IPS-18c (cell line): Measurements from ENCODE around the gene ADD1.
"Not testable (repeated sequence)": the region's sequence is repeated elsewhere in the genome, so short reads cannot be mapped to it uniquely, and the experiment has no call there.

ENCODE experiments used
- H3K4me3 ChIP-seq: 2 replicates; pipeline ENCODE4 v1.7.0; 2013; ENCODE audit warnings: low read depth, mild to moderate bottlenecking, low read length, moderate library complexity; ENCODE audit not compliant: insufficient read depth
- H3K9me3 ChIP-seq: one replicate; pipeline ENCODE4 v1.6.1; 2013; ENCODE audit warnings: mild to moderate bottlenecking, low read length, moderate library complexity; ENCODE audit not compliant: control insufficient read depth, insufficient read depth

Gene ADD1

DNA sequence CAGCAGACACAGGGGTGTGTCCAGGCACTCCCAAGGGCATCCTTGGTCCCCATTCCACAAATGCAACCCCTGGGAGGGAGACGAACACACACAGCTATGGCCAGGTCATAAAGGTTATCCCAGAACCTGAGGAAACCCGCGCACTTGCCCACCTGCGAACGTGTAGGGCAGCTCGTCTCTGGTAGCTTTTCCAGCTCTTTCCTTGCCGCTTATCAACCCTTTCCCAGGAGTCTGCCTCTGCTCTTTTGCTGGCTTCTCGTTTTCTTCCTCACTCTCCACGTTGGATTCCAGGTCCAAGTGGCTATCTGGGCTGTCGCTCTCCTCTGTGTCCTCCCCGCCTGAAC lies 106.1 kb downstream of the ADD1 start:
- H3K9me3 ChIP-seq: peaks cover under 1% of the 10 kb centered on the region
- H3K4me3 ChIP-seq: no peak overlapping the region

DNA sequence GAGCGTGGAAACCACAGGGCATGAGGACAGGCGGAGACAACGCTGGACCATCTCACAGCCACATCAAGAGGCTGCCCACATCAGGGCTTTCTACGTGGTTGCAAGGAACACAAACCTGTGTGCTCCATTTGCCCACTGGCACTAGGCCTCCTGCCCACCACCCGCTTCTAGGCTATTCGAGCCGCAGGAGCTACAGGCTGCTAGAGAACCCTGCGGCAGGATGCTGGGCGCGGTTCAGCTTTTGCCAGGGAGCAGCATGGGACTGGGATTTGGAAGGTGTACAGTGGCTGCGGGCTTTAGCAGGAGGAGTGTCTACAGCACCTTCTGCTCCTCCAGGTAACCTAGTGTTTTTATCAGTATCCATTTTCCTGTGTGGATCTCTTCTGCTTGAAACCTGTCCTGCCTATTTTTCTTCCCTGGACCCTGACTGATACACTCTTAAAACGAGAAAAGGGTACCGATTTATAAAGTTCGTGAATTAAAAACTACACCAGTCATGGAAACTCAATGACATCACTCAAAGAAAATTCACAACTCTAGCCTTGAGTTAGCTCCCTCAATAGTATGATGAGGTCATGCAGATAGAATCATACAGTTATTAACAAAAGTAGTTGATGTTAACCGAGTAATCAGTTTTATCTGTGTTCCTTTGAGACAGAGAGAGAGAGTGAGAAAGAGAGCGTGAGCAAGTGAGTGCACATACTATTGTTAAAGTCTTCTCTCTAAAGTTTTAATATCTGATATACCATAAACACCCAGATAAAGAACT lies 106.8 kb downstream of the ADD1 start:
- peaks cover 3% of the 10 kb centered on the region for H3K9me3 ChIP-seq
- H3K4me3 ChIP-seq: no peak overlapping the region

DNA sequence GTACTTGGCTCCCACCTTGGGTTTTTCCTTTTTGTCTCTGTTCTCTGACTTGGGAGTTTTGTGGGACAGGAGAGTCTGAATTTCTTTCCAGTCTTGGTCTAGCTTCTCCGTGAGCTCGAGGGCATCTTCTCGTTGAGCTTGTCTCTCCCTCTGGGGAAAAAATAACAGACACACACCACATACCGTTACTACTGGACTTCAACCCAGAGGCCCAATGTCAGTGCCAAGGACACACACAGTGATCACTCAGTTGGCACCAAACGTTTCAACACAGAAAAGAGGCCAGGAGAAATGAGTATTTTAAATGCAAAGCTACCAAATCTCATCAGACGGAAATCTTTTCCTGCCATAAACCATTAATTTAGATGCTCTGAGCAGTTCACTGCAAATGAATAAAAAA lies 109.9 kb downstream of the ADD1 start:
- no peak overlapping the region for H3K4me3 ChIP-seq
- H3K9me3 ChIP-seq: peaks cover 8% of the 10 kb centered on the region

DNA sequence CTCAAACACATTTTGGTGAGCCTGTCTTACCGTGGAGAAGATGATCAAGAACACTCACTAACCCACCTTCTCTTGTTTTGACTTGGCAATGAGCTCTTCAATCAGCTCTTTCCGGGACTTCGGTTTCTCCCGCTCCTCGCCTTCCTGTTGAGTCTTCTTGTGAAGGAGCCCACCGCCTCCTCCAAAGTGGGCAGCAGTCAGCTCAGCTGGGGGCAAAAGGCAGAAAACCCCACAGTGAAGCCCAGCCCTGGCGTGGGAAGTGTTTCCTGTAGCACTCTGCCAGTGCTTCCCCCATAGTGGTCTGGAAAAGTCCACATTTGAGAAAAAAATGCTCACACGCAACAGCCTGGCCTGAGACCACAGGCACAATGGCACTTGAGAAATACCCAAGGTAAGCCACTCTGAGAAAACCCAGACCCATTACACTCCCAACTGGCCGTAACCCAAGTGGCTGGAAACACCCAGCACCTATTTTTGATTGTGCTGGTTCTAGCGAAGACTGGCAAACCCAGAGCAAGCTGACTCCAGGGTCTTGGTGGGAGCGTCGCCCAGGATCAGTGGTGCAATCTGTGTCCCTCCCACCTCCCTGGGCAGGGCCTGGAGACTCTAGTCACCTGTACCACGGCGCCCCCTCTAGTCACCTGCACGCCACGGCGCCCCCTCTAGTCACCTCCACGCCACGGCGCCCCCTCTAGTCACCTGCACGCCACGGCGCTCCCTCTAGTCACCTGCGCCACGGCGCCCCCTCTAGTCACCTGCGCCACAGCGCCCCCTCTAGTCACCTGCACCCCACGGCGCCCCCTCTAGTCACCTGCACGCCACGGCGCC lies 110.9 kb downstream of the ADD1 start:
- H3K9me3 ChIP-seq: peaks cover 8% of the 10 kb centered on the region
- no peak overlapping the region for H3K4me3 ChIP-seq

DNA sequence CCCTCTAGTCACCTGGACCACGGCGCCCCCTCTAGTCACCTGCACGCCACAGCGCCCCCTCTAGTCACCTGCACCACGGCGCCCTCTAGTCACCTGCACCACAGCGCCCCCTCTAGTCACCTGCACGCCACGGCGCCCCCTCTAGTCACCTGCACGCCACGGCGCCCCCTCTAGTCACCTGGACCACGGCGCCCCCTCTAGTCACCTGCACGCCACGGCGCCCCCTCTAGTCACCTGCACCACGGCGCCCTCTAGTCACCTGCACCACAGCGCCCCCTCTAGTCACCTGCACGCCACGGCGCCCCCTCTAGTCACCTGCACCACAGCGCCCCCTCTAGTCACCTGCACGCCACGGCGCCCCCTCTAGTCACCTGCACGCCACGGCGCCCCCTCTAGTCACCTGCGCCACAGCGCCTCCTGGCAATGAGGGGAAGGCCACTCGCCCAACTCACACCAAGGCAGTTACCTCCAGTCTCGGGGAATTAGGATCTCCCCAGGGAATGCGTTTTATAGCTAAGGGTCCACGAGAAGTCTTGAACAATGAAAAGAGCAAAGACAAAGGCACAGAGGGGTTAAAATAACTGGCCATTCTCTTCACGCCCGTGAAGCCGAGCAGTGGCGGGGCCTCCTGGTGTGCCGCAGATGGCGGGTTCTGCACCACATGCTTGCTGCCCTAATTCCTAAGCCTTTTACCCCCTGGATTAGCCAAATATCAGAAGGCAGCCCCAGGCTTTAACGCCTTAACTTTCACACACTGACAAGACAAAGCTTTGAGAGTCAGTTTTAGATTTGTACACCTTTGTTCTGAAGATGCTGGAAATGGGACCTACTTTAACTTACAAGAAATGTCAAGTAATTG lies 111.8 kb downstream of the ADD1 start:
- H3K4me3 ChIP-seq: not testable (repeated sequence)

DNA sequence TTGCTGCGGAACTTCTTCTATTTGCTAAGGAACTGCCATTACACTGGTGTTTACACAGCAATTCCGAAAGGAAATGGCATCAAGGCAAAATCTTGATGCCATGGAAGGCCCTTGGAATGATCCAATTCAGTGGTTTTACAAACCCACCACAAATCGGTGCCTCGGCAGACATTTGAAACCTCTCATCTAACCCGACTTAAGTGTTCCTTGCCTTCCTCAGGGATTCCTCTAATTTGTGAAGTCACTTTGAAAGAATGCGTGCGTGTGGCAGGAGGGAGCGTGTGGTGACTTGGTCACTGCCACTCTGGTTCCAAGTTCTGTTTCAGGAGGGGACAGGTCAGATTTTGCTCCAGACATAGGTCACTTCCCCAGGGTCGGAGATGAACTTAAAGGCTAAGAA lies 114.8 kb downstream of the ADD1 start:
- H3K4me3 ChIP-seq: no peak overlapping the region
- H3K9me3 ChIP-seq: peaks cover 9% of the 10 kb centered on the region

More for the DNA sequence above, 111.8 kb downstream of the ADD1 start:
- H3K9me3 ChIP-seq: not testable (repeated sequence)

DNA sequence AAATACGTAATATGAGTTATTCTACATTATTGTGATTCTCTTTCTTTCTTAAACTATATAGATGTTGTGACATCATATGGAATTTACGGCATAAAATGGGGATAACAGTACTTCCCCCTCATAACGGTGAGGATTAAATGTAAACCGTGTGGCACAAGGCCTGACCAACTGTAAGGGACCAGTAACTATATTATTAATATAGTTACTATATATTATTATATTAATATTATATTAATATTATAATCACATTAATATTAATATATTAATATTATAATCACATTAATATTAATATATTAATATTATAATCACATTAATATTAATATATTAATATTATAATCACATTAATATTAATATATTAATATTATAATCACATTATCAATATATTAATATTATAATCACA lies 116.8 kb downstream of the ADD1 start:
- H3K9me3 ChIP-seq, H3K4me3 ChIP-seq: not testable (repeated sequence)

DNA sequence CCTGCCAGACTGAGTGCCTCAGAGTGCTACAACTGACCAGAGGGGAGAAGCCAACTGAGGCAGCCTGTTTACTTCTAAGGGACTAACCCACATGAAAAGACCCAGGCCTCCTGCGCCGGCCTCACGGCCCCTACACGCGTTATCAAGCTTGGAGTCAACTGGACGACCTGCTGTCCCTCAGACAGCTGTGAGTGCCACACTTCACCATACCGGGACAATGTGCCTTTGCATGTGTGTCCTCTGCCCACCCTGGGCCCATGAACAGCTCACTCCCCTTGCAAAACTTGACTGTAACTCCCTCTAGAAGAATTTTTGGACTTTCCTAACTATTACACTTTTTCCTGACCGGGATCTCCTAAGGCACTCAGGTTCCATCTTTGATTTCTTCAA lies 117.8 kb downstream of the ADD1 start:
- no peak overlapping the region; the same call in 1 of the 2 replicates for H3K4me3 ChIP-seq
- peaks cover 6% of the 10 kb centered on the region for H3K9me3 ChIP-seq

DNA sequence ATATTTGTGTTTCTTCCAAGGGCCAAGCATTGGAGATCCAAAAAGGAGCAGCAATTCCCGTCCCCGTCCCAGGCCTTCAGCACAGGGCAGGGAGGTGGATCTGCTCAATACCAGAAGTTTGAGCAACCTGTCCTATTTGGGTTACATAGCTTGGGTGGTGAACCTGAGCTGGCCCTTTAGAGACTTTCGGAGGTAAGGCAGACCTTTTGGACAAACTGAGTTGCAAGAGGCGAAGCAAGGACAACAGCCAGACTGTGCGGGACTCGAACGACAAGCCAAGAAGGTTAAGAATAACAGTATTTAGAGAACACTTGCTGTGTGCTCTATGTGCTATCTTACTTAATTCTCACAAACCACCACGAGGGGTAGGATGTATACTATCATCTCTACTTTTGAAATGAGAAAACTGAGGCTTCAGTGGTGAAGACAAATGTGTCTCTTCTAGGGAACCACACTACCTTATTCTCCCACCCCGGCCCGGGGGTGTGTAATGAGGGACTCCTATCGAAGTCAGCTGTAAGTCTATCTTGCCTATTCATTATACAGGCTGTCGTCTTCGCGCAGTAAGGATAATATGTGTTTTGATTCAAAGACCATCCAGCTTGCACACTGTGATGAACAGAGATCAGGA lies 118.3 kb downstream of the ADD1 start:
- peaks cover 6% of the 10 kb centered on the region for H3K9me3 ChIP-seq

DNA sequence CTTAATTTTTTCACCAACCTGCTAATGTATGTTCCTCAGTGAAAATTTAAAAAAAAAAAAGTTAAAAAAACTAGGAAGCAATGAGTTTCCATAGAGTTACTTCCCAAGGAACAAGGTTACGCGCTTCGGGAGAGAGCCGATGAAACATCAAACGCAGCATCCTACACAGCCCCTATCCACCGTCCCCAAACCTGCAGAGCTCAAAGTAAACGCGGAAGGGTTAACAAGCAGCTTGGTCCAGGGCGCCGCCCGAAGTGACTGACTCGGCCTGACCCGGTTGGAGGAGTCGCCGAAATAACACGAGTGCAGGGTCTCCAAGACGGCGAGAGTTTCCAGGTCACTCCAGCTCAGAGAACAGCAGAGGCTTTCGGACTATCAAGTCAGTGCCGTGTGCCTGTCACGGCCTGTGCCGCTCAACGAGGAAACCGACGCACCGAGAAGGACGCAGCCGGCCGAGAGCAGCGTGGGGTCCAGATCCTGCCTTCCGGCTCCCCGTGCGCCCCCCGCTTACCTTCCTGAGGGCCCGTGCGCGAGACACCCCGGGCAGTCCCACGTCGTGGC lies 119.0 kb downstream of the ADD1 start:
- Histone ChIP-seq H3K9me3 (peaks cover 4% of the 10 kb centered on the region), H3K4me3 (peak overlapping the region; percentile 84)

More for the DNA sequence above, 118.3 kb downstream of the ADD1 start:
- H3K4me3 ChIP-seq: peak overlapping the region; percentile 84

DNA sequence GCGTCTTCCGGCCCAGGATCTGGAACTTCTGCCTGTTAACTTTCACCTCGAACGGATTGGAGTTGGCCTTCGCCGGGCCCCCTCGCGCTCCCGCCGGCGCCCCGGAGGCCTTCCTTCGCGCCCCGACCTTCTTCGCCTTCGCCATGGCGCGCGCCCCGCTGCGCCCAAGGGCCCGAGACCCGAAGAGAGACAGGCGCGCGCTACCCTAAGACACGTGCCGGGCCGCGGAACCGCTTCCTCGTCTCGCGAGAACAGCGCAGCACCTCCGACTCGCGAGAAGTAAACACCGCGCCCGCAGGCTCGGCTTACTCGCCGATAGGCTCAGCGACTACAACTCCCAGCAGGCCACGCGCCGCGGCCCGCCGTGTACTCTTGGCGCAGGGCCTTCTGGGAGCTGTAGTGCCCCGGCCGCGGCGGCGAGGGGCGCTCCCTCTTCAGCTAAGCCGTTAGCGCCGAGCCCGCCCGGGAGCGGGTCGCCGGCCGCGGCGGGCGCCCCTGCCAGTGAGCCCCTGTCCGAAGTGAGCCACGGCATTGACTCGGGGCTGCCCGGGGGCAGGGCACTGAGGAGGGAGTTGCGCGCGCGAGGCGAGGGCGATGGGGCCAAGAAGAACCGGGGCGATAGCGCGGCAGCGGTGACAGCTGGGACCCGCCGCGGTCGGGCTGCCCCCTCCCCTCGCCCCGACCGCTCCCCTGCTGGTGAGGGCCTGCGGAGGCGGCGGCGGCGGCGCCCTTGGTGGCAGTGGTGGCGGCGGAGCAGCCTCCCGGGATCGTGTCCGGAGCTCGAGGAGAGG lies 119.7 kb downstream of the ADD1 start, which contains the start of the genes GRK4 and NOP14:
GRK4 (plus strand) TSS at position 397 of the 791 bp plus-strand sequence. CDS start 500 bp downstream, outside the sequence.
NOP14 (minus strand) TSS at position 232 of the 791 bp plus-strand sequence; CDS start at position 145, 87 bp downstream.
- Histone ChIP-seq H3K4me3 (peak within 1 kb of the TSS; percentile 84), H3K9me3 (peaks cover 4% of the 10 kb centered on the region)

DNA sequence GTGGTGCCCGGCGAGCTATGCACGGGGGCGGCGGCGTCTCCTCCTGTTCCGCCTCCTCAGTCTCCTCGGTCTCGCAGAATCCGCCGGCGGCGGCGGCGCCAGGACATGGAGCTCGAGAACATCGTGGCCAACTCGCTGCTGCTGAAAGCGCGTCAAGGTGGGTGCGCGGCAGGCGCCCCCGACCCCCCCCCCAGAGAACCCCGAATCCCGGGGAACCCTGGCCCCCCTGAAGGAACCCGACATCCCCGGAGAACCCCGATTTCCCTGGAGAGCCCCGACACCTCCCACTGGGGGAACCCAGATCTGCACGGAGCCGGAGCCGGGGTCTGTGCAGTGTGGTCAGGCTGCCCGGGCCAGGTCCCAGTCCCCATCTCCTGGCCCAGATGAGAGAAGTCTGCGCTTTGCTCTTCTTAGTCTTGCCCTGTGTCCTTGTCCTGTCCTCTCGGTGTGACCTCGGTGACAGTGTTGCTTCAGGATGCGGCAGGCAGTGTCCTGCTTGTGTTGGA lies 120.4 kb downstream of the ADD1 start:
- peaks cover 4% of the 10 kb centered on the region for H3K9me3 ChIP-seq
- peak overlapping the region; percentile 84 for H3K4me3 ChIP-seq

DNA sequence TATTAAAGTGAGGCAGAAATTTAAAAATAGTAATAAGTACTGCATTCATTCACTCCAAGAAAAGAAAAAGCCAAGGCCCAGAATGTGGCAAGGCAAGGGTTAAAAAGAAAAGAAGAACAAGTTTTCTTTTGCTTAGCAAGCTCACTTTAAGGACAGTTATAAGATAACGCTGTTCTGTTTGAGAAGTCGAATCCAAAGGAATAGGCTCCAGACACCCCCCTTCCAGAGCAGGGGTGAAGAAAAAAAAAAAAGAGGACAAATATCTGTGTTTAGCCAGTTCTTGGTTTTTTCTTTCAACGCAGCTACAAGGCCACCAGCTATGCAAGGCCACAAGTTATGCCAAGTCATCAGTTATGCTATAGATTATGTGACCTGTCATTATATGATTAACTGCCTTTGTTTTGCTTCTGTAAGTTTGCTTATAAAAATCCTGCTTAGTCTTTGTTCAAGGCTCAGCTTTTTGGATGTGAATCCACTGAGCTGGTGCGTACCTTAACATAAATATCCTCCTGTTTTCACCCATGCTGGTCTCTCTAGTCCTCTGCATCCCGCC lies 121.1 kb downstream of the ADD1 start:
- no peak overlapping the region for H3K4me3 ChIP-seq
- H3K9me3 ChIP-seq: peaks cover 4% of the 10 kb centered on the region

DNA sequence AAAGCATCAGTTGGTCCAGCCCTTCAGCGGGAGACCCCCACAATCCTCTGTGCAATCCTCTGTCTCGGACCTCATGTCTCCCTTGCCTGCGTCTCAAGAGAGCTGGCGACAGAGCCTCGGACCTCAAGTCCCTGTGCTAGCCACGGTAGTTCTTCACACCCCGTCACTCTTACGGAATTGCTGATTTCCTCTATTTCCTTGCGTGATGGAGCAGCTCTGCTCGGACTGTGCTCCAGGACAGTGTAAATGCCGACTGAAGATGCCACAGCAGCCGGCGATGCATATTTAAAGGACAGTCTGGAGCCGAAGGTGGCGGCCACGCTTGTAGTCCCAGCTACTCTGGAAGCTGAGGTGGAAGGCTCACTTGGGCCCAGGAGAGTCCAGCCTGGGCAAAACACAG lies 121.6 kb downstream of the ADD1 start:
- Histone ChIP-seq H3K4me3 (no peak overlapping the region), H3K9me3 (peaks cover 4% of the 10 kb centered on the region)

DNA sequence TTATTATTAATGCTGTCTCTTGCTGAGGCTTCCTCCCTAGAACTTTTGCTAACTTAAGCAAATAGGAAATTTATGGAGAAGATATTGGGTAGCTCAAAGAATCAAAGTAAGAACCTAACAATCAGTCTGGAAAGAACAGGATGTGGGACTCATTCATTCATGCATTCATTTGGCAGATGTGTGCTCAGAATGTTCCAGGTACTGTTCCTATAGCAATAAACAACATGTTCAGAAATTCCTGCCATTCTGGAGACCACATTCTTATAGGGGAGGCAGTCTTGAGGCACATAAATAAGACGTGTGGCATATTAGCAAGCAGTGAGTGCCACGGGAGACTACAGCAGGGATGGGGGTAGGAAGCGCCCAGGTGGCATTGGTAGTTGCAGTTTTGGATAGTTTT lies 124.7 kb downstream of the ADD1 start:
- peaks cover 4% of the 10 kb centered on the region for H3K9me3 ChIP-seq

More for the DNA sequence above, 124.7 kb downstream of the ADD1 start:
- no peak overlapping the region for H3K4me3 ChIP-seq
